NOMO-1 treated with DMSO at 0.1 percent for 48 hours (cell line): ENCODE data around the gene RAB43.

ENCODE experiments used
- DNase-seq: peaks from one replicate; lab custom pipeline; 2025; ENCODE audit not compliant: unreplicated experiment; lab: John Stamatoyannopoulos, UW

The RAB43 gene

GRCh38 chr3:129061888-129062834 lies 59.4 kb downstream of the RAB43 start:
- DNase-seq, result no peak

GRCh38 chr3:129061023-129061887 lies 60.3 kb downstream of the RAB43 start:
- no peak for DNase-seq

GRCh38 chr3:129060276-129061022 lies 61.2 kb downstream of the RAB43 start, which contains the start of gene GP9:
Gene GP9, plus strand, starts transcription at chr3:129060779. Its CDS starts 961 bp downstream, at chr3:129061740.
- DNase-seq, result no peak

- DNase-seq, result no peak
These were observed 62.2 kb downstream of the RAB43 start for GRCh38 chr3:129059311-129059958.

GRCh38 chr3:129058441-129059200 lies 63.0 kb downstream of the RAB43 start:
- no peak for DNase-seq

- no peak for DNase-seq
These were observed 64.4 kb downstream of the RAB43 start for GRCh38 chr3:129057249-129057648.

GRCh38 chr3:129056451-129057173 lies 65.0 kb downstream of the RAB43 start:
- no peak for DNase-seq

GRCh38 chr3:129054605-129055104 lies 66.9 kb downstream of the RAB43 start:
- DNase-seq, result no peak

GRCh38 chr3:129052675-129053074 lies 68.9 kb downstream of the RAB43 start:
- no peak for DNase-seq

GRCh38 chr3:129051871-129052340 lies 69.7 kb downstream of the RAB43 start:
- no peak for DNase-seq

- no peak for DNase-seq
These were observed 70.9 kb downstream of the RAB43 start for GRCh38 chr3:129050556-129051295.

- no peak for DNase-seq
These were observed 74.1 kb downstream of the RAB43 start for GRCh38 chr3:129047553-129047839.

- no peak for DNase-seq
These were observed 74.7 kb downstream of the RAB43 start for GRCh38 chr3:129046732-129047552.

GRCh38 chr3:129046037-129046731 lies 75.4 kb downstream of the RAB43 start:
- no peak for DNase-seq

- no peak for DNase-seq
These were observed 75.9 kb downstream of the RAB43 start for GRCh38 chr3:129045675-129046036.

GRCh38 chr3:129040579-129041300 lies 80.9 kb downstream of the RAB43 start:
- DNase-seq, result no peak
